CMK (cell line): ENCODE data around the gene PLTP.
A peak's percentile ranks its signal among the peaks of the same experiment; 100 is the strongest.
"Not testable (repeated sequence)": the region's sequence is repeated elsewhere in the genome, so short reads cannot be mapped to it uniquely, and the experiment has no call there.

ENCODE experiments used
- DNase-seq: peaks from one replicate; pipeline ENCODE4 v3.0.0-alpha.2; 2010; ENCODE audit warnings: low read depth

Gene PLTP

DNA sequence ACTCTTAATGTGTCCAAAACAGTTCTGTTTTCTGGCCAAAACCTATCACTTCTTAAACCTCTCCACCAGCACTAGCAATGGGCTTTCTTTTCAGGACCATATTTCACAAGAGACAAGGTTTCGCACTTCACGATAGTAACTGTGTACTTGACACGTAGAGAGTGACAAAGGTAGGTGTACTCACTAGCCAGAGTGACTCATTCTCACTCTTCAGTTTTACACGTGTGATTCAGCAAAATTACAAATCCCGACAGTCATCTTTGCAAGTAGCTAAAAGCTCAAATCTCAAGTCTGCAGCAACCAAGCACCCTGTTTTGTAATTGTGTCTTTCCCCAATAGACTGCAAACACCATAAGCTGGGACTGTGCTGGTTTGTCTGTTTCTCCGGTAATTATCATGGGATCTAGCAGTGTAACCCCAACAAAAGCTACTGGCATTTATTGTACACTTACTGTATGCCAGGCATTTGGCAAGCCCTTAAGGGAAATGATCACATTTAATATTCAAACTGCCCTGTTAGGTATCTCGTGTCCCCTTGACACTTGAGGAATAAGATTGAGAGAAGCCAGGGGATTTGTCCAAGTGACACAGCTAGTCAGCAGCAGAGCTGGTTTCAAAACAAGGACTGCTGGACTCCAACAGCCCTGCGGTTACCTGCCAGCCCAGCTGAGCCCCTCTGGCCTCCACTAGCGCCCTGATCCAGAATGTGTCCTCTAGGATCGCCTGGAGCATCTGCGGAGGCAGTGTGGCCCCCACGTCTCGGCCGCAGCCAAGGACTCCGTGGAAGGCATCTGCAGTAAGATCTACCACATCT lies 32.4 kb upstream of the PLTP start:
- no peak for DNase-seq

GRCh38 chr20:45943613-45944012 lies 31.7 kb upstream of the PLTP start:
- DNase-seq, result no peak

DNA sequence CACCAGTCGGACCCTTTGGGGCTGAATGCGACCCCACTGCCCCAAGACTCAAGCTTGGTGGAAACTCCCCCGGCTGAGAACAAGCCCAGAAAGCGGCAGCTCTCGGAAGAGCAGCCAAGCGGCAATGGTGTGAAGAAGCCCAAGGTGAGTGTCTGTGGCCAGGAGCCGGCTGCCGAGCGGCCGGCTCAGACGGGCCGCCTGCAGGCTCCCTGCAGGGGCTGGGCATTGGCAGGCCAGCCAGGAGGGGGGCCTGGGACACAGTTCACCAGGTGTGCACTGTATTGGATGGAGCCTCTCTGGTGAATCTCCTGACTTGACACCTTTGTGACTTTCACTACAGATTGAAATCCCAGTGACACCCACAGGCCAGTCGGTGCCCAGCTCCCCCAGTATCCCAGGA lies 28.5 kb upstream of the PLTP start:
- no peak for DNase-seq

DNA sequence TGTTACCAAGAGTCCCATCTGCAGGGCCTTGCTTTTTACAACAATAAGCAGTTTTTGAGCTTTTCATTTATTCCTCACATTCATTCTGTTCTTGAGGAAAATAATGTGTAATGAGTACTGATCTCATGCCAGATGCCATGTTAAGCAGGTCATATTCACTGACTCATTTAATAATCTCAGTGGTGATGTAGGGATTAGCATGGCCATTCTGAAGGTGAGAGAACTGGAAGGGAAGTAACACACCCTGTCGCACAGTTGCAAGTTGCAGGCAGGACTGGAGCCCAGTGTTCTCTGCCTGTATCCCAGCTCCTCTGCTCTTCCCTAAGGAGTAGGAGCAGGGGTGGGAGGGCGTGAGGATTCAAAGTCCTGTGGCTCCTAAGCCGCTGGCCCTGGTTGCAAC lies 28.1 kb upstream of the PLTP start:
- DNase-seq, result no peak

DNA sequence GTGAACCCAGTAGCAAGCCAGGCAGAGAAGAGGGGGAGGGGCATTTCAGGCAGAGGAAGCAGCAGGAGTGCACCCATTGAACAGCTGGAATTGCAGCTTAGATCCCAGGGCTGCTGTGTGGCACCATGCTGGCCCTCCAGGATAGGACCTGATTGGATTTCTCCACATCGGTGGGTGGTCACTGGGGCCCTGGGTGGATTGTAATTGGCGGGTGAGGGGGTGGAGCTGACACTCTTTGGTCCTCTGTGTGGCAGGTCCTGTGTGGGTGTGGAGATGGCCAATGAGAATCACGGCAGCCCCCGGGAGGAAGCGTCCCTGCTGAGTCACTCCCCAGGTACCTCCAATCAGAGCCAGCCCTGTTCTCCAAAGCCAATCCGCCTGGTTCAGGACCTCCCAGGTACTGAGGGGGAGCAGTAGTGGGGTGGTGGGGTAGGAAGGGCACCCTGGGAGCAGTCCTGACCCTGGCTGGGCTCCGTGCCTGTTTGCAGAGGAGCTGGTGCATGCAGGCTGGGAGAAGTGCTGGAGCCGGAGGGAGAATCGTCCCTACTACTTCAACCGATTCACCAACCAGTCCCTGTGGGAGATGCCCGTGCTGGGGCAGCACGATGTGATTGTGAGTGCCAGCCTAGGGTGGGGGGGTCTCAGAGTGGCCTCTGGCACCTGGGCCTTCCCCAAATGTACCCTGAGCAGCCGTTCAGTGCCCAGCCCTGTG lies 26.9 kb upstream of the PLTP start:
- no peak for DNase-seq

DNA sequence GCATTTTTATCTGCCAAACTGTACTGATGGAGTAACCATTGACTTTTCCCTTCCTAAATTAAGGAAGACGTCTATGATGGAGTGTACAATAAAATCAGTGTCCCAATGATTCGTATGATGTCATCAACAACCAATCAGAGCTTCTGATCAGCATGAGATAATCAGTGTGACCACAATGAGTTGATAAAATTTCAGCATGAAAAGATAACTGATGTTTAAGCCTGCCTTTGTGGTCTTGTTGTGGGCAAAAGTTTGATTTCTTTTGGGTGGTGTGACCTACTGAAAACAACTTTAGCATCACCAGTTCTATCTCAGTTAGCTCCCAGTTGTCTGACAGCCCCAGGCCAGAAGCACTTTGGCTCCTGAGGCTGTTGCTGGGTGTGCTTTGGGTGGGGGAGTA lies 25.8 kb upstream of the PLTP start:
- no peak for DNase-seq

DNA sequence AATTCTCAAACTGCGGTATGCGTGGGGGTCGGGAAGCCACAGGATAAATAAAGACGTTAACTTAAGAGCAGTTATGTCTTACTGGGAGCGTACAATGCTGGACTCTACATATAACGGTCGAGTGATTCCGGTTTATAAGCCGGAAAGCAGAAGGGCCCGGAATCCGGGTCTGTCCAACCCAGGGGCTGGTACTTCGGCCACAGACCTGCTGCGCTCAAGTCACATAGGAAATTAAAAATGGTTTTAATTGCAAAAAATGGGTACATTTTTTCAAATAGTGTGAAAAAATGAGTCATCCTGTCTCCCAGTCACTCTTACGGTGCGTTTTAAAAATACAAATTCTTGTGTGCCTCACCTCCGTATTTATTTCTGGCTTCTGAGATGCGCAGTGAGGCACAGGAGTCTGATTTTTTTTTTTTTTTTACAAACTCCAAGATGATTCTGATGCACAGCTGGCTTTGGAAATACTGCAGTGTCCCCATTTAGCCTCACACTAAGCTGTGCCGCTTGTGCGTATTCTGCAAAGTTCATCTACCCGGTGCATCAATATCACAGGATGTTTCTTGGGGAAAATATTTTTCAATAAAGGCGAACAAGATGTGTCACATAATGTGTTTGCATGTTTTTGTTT lies 23.6 kb upstream of the PLTP start:
- no peak for DNase-seq

GRCh38 chr20:45934586-45935415 lies 22.8 kb upstream of the PLTP start, which contains the start of gene PCIF1:
Gene PCIF1 (plus strand): TSS chr20:45934683. CDS start chr20:45939000, 4,317 bp downstream.
- peak; percentile 96 for DNase-seq

DNA sequence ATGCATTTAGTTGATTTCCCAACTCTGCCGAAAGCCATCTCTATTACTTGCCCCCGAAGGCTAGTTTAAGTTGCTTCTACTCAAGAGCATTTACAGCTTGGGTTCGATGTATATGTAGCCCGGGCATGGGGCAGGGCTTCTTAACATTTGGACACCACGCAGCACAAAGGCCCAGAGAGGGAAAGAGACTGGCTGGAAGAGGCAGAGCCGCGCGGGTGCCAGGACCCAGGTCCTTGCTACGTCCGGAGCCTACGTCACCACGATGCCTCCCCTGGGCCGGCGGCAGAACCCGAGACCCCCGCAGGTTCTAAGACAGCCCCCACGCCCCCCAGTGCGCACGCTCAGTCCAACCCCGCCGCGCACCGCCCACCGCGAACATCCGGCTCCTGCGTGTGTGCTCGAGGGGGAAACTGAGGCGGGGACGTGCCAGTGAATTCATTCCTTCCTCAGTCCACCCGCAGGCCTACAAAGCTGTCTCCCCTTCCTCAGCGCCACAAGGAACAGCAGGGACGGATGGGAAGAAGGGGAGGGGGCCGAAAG lies 22.2 kb upstream of the PLTP start:
- no peak for DNase-seq

- DNase-seq, result peak; percentile 58
Measured at GRCh38 chr20:45933266-45934045, 21.5 kb upstream of the PLTP start.

GRCh38 chr20:45931680-45932079 lies 19.7 kb upstream of the PLTP start:
- not testable (repeated sequence) for DNase-seq

GRCh38 chr20:45927071-45927878 lies 15.3 kb upstream of the PLTP start:
- no peak for DNase-seq

DNA sequence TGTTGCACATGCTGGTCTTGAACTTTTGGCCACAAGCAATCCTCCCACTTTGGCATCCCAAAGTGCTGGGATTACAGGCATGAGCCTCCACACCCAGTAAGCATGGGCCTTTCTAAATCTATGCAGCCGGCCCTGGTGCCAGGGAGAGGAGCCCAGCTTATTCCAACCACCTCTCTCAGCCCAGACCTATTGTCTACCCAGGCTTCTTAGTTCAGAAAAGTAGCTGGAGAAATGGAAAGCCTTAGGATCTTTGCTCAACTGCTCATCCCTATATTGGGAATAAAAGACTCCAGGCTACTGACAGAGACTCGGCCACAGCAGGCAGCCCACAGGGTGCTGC lies 14.7 kb upstream of the PLTP start:
- DNase-seq, result no peak

DNA sequence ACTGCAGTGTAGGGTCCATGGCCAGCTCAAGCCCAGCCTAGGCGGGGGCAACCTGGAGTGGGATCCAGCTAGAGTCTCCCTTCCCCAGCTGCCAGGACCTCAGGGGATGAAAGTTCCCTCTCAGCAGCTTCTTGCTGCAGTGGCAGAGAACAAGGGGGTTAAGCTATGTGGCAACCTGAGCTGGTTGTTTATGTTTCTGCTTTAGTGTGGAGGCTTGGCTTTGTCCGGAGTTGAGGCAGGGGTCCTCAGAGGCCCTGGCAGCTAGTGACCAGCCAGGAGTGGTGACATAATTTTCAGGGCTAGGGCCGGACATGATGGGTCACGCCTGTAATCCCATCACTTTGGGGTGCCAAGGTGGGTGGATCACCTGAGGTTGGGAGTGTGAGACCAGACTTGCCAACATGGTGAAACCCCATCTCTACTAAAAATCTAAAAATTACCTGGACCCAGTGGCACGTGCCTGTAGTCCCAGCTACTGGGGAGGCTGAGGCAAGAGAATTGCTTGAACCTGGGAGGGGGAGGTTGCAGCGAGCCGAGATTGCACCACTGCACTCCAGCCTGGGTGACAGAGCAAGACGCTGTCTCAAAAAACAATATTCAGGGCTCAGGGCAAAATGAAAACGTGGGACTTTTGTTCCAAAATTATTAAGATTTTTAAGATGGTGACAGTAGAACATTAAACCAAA lies 14.0 kb upstream of the PLTP start:
- no peak for DNase-seq

DNA sequence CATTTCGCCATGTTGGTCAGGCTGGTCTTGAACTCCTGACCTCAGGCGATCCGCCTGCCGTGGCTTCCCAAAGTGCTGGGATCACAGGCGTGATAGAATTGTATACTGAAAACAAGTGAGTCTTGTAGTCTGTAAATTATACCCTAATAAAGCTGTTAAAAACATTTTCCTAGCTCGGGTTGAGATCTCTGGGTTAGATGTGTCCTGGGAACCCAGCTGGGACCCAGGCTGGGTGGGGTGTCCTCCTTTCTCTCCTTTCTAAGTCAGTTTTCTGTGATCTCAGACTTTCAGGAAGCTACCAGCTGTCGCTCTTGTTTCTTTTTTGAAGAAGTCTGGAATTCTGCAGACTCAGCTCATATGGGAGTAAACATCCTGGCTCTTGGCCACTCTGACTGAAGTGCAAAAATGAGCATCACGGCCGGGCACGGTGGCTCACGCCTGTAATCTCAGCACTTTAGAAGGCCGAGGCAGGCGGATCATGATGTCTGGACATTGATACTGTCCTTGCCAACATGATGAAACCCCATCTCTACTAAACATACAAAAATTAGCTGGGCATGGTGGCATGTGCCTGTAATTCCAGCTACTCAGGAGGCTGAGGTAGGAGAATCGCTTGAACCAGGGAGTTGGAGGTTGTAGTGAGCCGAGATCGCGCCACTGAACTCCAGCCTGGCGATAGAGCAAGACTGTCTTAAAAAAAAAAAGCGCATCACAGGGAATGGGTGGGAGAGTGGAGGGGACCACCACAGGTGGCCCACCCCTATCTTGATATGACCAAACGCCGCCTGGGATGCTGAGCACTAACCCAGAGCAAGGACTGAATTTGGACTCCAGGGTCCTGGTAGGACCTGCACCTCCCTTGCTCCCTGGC lies 12.7 kb upstream of the PLTP start:
- DNase-seq, result no peak

DNA sequence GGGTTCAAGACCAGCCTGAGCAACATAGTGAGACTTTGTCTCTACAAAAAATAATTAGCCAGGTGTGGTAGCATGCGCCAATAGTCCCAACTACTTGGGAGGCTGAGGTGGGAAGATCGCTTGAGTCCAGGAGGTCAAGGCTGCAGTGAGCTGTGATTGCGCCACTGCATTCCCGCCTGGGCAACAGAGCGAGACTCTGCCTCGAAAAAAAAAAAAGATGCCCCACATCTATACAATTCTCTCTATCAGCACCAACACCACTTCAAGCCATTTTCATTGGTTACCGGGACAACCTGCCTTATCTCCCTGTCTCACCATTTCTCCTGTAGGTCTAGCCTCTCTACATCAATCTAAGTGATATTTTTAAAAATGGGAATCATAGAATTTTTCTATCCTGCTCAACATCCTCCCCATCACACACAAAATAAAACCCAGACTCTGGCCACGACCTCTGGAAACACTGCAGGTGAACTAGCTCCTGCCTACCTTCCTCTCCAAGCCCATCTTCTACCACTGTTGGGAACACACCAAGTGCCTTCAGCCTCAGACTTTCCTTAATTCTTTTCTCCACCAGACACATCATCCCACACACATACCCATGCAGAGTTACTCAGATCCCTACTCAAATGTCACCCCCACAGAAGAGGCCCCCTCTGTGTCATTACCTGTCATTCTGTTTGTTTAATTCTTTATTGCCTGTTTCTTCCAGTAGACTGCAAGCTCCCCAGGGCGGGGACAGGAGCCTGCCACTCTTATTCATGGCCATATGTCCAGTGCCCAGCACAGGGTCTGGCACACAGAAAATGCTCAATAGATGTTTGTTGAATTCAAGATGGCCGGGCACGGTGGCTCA lies 9.6 kb upstream of the PLTP start:
- DNase-seq, result no peak

- no peak for DNase-seq
Measured at GRCh38 chr20:45920462-45921336, 8.7 kb upstream of the PLTP start.
